NCI-H2107 (cell line): ENCODE data around the gene ADAM8.
"Not testable (repeated sequence)": the region's sequence is repeated elsewhere in the genome, so short reads cannot be mapped to it uniquely, and the experiment has no call there.

Experiments used
- DNase-seq: peaks from one replicate; lab custom pipeline; 2025; lab: John Stamatoyannopoulos, UW

ADAM8 gene

GRCh38 chr10:133249975-133250754, 26.5 kb downstream of the ADAM8 start:
- no peak for DNase-seq

GRCh38 chr10:133249094-133249780, 27.4 kb downstream of the ADAM8 start:
- DNase-seq: no peak

GRCh38 chr10:133248334-133248715, 28.3 kb downstream of the ADAM8 start:
- no peak for DNase-seq

GRCh38 chr10:133247681-133248333, 28.9 kb downstream of the ADAM8 start:
- no peak for DNase-seq

GRCh38 chr10:133246236-133246626, 30.4 kb downstream of the ADAM8 start:
- DNase-seq: no peak

GRCh38 chr10:133245439-133246235, 31.0 kb downstream of the ADAM8 start:
- no peak for DNase-seq

- no peak for DNase-seq
Measured at GRCh38 chr10:133243593-133243992, 33.1 kb downstream of the ADAM8 start.

- DNase-seq: no peak
Measured at GRCh38 chr10:133242611-133243356, 33.9 kb downstream of the ADAM8 start.

- no peak for DNase-seq
Measured at GRCh38 chr10:133241501-133242205, 35.0 kb downstream of the ADAM8 start.

GRCh38 chr10:133239990-133240389, 36.7 kb downstream of the ADAM8 start:
- DNase-seq: no peak

GRCh38 chr10:133238466-133238804, 38.2 kb downstream of the ADAM8 start:
- DNase-seq: no peak

GRCh38 chr10:133237588-133238465, 38.8 kb downstream of the ADAM8 start, which contains the start of gene VENTX:
Gene VENTX (plus strand): TSS chr10:133237855. CDS start chr10:133237915, 60 bp downstream.
- DNase-seq: no peak

- no peak for DNase-seq
Measured at GRCh38 chr10:133237241-133237587, 39.5 kb downstream of the ADAM8 start.

- DNase-seq: no peak
Measured at GRCh38 chr10:133236401-133237240, 40.0 kb downstream of the ADAM8 start.

- no peak for DNase-seq
Measured at GRCh38 chr10:133235932-133236331, 40.7 kb downstream of the ADAM8 start.

- no peak for DNase-seq
Measured at GRCh38 chr10:133235265-133235855, 41.3 kb downstream of the ADAM8 start.

- DNase-seq: not testable (repeated sequence)
Measured at GRCh38 chr10:133234796-133235195, 41.9 kb downstream of the ADAM8 start.

GRCh38 chr10:133231946-133232574, 44.6 kb downstream of the ADAM8 start:
- DNase-seq: no peak
